Adipocyte (in vitro differentiated cells): ENCODE measurements around the gene MLPH.

ENCODE experiments used
- DNase-seq: peaks from one replicate; pipeline ENCODE4 v3.0.0-alpha.2; 2015; ENCODE audit warnings: low read depth
- H3K27me3 ChIP-seq: replicated peaks from 2 replicates; pipeline ENCODE4 v1.7.0; 2013; ENCODE audit warnings: mild to moderate bottlenecking, low read length, moderate library complexity; ENCODE audit not compliant: control insufficient read depth, insufficient read depth
- H3K36me3 ChIP-seq: 2 replicates; pipeline ENCODE4 v1.7.0; 2013; ENCODE audit warnings: low read length, mild to moderate bottlenecking, moderate library complexity; ENCODE audit not compliant: control insufficient read depth, insufficient read depth, severe bottlenecking
- H3K4me1 ChIP-seq: 2 replicates; pipeline ENCODE4 v1.7.0; 2013; ENCODE audit warnings: mild to moderate bottlenecking, low read length, moderate library complexity; ENCODE audit not compliant: control insufficient read depth, insufficient read depth
- H3K4me3 ChIP-seq: 2 replicates; pipeline ENCODE4 v1.7.0; 2013; ENCODE audit warnings: mild to moderate bottlenecking, low read length, moderate library complexity
- H3K9ac ChIP-seq: 2 replicates; pipeline ENCODE4 v1.7.0; 2013; ENCODE audit warnings: mild to moderate bottlenecking, low read length, moderate library complexity
- H3K9me3 ChIP-seq: 2 replicates; pipeline ENCODE4 v1.7.0; 2013; ENCODE audit warnings: mild to moderate bottlenecking, low read length, moderate library complexity; ENCODE audit not compliant: control insufficient read depth

Gene MLPH

DNA sequence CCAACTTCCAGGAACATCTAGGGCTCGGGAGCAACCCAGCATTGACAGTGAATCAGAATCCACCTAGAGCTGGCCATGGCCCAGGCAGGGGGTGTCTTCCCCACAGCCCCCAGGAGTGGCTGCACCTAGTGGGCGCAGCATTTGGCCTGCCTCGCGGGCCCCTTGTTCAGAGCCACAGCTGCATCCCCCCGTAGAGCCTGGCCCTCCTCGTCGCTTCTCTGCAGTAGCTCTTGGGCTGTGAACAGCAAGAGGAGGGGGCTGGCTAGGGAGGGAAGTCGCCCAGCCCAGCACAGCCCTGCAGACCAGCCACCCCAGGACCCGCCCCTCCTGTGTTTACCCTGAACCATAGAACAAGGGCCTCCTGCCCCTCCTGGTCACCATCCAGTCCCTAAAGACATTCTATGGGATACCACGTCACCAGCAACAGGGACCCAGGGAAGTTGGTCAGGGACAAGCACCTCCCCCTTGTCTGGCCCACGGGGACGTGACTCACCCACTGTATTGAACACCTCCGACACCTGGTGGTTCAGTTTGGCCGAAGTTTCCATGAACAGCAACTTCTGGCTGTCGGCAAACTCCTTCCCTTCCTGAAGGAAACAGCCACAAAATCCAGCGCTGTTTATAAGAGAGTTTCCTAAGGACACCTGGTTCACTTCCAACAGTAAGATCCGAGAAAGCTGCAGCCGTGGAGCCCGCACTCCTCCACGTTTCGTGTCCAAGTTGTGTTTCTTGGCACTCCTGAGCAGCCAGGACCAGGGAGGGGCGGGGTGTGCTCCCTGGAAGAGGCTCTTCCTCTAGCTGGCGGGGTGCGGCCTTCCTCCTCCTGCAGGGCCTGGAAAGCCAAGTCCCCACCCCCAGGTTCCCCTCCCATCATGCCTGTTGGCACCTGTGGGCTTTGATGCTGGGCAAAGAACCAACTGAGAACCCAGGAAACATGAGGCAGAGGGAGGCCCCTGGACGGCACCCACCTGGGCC is 88.1 kb downstream of the MLPH start:
- Histone ChIP-seq H3K4me1 (peaks cover 7% of the 10 kb centered on the region), H3K4me3 (no peak overlapping the region), H3K9ac (no peak overlapping the region), H3K36me3 (no peaks in the 10 kb centered on the region), H3K9me3 (no peaks in the 10 kb centered on the region), H3K27me3 (peaks cover 21% of the 10 kb centered on the region)
- DNase-seq: no peak

DNA sequence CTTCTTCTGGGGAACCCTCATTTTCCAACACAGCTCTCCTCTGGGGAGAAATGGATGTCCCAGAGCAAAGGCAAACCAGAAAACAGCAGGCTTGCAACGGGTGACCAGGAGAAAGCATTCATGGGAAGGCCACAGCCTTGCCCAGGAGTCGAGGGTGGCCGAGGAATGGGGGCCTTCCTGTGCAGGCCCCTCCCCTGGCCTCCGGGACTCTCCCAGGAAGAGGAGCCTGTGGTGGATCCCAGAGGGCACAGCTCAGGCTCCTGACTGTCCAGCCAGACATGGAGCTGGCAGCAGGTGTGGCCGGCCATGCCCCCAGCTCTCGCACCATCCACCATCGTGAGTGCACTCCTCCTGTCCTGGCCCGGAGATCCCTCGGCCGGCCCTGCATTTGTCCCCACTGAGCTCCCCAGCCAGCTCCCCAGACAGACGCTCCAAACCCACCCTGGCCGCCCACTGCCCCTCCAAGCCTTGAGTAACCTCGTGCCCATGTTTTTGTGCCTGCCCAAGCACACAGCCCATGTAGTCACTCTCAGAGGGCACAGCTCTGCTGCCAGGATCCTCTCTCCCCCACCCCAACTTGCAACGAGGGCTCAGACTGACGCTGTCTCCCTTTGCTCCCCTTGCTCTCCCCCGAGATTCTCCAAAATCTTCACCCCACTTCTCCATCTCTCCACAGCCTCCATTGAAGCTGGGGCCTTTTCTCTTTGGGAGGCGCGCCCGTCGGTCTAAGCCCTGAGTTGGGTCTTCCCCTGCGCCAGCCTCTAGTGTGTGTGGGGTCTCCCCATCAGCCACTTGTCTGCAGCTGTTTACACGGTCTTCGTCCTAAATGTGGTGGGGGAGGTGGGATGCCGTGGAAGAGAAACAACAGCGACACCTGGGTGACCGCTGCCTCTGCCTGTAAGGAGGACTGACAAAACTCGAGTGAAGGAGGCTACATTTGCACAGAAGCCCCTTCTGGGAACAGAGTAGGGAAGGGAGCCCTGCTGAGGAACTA is 89.1 kb downstream of the MLPH start:
- Histone ChIP-seq H3K9ac (no peak overlapping the region), H3K4me1 (peaks cover 7% of the 10 kb centered on the region), H3K27me3 (peaks cover 21% of the 10 kb centered on the region), H3K4me3 (no peak overlapping the region), H3K36me3 (no peaks in the 10 kb centered on the region), H3K9me3 (no peaks in the 10 kb centered on the region)
- DNase-seq: no peak

- peaks cover 13% of the 10 kb centered on the region for H3K4me1 ChIP-seq
- no peak for DNase-seq
Measured at GRCh38 chr2:237576974-237577373, 89.9 kb downstream of the MLPH start.

GRCh38 chr2:237577458-237577857 is 90.4 kb downstream of the MLPH start:
- H3K9me3 ChIP-seq: no peaks in the 10 kb centered on the region
- peaks cover 14% of the 10 kb centered on the region for H3K4me1 ChIP-seq
- H3K9ac ChIP-seq: no peak overlapping the region
- H3K27me3 ChIP-seq: peaks cover 21% of the 10 kb centered on the region
- no peaks in the 10 kb centered on the region for H3K36me3 ChIP-seq
- no peak for DNase-seq
- H3K4me3 ChIP-seq: no peak overlapping the region

More at GRCh38 chr2:237576974-237577373, 89.9 kb downstream of the MLPH start:
- H3K9ac ChIP-seq: no peak overlapping the region
- H3K4me3 ChIP-seq: no peak overlapping the region
- H3K27me3 ChIP-seq: peaks cover 21% of the 10 kb centered on the region
- no peaks in the 10 kb centered on the region for H3K36me3 ChIP-seq
- H3K9me3 ChIP-seq: no peaks in the 10 kb centered on the region

GRCh38 chr2:237577956-237578870 is 91.2 kb downstream of the MLPH start:
- Histone ChIP-seq H3K36me3 (no peaks in the 10 kb centered on the region), H3K4me3 (no peak overlapping the region), H3K4me1 (peaks cover 12% of the 10 kb centered on the region), H3K9ac (no peak overlapping the region), H3K9me3 (no peaks in the 10 kb centered on the region), H3K27me3 (peaks cover 21% of the 10 kb centered on the region)
- no peak for DNase-seq

- Histone ChIP-seq H3K36me3 (no peaks in the 10 kb centered on the region), H3K9me3 (no peaks in the 10 kb centered on the region), H3K4me3 (no peak overlapping the region), H3K27me3 (peaks cover 11% of the 10 kb centered on the region), H3K9ac (no peak overlapping the region), H3K4me1 (peaks cover 12% of the 10 kb centered on the region)
- no peak for DNase-seq
Measured at GRCh38 chr2:237581326-237581725, 94.3 kb downstream of the MLPH start.

DNA sequence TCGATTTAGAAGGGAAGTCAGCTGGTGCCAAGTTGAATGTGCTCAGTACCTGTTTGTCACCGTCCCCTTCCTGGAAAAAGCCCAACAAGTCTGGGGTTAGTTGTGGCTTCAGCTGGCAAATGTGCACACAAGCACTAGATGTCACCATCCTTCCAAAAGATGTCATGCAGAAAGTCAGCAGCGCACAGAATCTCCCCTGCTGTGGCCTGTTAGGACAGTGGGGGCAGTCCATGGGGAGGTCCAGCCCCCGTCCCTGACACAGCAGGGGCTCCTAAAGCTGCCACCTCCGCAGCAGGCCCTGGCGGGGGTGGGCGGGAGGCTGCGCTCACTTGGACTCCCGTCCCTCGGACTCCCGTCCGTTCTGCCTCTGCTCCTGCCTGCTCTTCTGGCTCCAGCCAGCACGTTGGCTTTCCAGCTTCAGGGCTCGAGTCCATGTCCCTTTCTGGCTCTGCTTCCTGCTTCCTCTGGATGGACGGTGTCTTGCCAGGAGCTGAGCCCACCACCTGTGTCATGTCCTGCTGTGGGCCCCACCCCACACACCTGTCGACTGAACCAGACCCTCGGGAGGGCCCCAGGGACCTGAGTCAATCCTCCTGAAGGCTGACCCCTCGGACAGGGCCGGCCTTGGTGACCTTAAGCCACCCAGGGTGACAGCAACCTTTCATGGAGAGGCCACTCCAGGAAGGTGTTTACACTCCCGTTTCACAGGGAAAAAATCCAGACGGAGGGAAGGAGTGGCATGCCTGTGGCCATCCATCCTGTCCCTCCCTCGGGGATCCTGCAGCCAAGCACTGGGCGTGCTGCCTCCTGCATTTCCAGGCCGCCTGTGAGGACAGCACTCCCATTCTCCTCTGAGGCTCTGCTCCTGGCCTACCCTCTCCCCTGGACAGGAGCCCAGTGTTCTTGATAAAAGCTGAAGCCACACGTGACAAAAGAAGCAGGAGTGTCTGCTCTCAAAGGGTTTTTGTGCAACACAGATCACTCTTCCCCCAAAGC is 95.0 kb downstream of the MLPH start:
- peak overlapping the region; percentile 61 for H3K4me3 ChIP-seq
- DNase-seq: peak; percentile 75
- no peaks in the 10 kb centered on the region for H3K9me3 ChIP-seq
- no peaks in the 10 kb centered on the region for H3K36me3 ChIP-seq
- H3K9ac ChIP-seq: peak overlapping the region; percentile 66
- H3K27me3 ChIP-seq: peaks cover 10% of the 10 kb centered on the region
- H3K4me1 ChIP-seq: peaks cover 12% of the 10 kb centered on the region

DNA sequence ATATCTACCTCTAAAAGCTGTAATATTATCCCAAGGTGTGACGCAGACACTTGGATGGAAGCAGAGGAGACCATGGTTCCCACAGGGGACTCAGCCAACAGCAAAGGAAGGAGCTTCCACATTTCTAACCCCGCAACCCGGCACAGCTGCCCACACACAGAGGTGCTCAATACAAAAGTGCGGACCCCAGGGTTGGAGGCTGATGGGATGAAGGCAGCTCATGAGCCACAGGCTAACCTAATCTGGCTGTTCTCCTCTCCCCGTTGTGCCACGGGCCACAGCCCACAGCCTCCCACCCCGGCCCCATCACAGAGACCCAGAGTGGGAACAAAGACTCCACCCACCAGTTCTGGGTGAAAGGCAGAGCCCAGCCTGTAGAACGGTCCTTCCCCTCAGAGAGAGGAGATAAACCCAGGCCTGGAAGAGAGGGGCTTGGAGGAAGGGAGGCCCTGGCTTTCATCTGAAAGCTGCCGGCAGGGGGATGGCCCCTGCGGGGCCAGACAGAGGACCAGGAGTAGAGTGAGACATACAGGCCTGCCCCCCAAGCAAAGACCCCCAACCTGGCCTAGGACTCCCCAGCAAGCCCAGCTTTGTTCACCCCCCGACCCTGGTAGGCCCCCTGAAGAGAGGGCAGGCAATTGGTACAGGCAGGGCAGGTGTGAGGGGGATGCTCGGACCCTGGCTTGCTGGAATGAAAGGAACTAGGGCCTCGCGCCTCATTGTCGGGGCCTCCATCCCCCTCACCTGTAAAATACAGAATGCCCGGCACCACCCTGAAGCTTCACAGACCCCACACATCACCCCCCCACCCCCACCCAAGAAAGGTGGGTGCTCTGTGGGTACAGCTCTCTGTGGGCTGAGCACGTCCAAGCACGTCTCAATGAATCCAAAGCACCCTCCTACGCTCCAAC is 96.6 kb downstream of the MLPH start:
- no peak overlapping the region for H3K4me3 ChIP-seq
- no peaks in the 10 kb centered on the region for H3K36me3 ChIP-seq
- no peak overlapping the region for H3K9ac ChIP-seq
- no peaks in the 10 kb centered on the region for H3K27me3 ChIP-seq
- peaks cover 12% of the 10 kb centered on the region for H3K4me1 ChIP-seq
- no peaks in the 10 kb centered on the region for H3K9me3 ChIP-seq
- no peak for DNase-seq

DNA sequence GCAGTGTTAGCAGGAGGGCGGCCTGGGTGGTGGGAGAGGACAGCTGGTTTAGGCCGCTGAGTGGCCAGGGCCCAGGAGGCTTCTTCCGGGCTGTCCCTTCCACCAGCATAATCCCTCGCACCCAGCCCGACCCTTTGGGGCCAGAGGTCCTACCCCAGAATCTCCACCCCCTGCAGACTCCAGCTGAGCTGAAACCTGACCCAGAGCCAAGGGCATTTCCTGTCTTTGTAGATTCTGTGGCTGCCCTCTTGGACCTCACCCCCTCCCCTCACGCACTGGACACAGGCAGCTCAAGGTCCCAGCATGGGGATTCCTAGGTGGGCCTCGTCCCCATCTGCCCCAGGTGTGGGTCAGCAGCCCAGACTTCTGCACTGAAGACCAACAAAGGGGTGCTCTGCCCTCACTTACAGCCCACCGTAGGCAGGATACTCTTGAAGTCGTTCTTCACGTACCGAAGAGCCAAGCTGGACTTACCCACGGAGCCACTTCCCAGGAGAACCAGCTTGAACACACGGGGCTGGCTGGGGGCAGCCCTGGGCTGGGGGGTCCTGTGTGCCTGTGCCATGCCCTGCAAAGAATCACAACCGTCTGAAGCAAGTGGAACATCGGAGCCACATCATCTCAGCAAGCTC is 98.7 kb downstream of the MLPH start:
- Histone ChIP-seq H3K4me1 (peaks cover 12% of the 10 kb centered on the region), H3K9me3 (no peaks in the 10 kb centered on the region), H3K27me3 (no peaks in the 10 kb centered on the region), H3K36me3 (no peaks in the 10 kb centered on the region), H3K4me3 (no peak overlapping the region), H3K9ac (no peak overlapping the region)
- DNase-seq: no peak
